GM08714 (cell line): ENCODE measurements around the gene TSC22D3.

ENCODE experiments used
- H3K4me3 ChIP-seq: fragments of 200-500 bp; sonication (Bioruptor generic); 2 replicates; pipeline ENCODE4 v1.5.1; 2014; ENCODE audit warnings: mild to moderate bottlenecking, low read length, inconsistent platforms
- ZNF274 ChIP-seq: IDR thresholded peaks from 2 replicates; pipeline ENCODE4 v1.6.1; 2012; ENCODE audit warnings: mild to moderate bottlenecking, low read depth, low read length

Gene TSC22D3

DNA sequence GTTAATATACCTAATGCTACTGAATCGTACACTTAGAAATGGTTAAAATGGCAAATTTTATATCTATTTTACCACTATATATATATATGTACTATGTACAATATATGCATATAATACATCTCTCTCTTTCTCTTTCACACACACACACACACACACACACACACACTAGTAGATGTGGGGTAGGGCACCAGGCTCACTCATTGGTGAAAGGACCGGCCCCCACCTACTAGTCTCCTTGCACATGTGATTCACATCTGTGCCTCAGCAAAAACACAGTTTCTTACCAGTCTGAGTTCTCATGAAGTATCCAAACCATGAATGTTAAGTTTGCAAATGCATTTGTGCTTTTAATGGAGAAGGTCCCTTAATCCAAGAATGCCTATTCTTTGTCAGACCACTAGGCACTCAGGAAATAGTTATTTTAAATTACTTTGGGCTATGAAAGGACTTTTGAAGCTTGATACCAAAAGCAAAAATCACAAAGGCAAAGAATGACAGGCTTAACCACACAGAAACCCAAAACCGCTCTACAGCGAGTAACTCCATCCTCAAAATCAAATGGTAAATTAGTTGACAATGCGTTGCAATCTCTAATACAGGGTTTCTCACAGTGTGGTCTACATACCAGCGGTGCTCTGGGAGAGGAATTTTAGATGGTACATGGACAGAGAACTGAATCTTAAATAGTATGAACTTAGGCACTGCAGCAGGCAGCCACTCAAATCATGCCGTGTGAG is 5.8 kb downstream of the TSC22D3 start:
- no peak overlapping the region for H3K4me3 ChIP-seq
- TF ChIP-seq ZNF274: no peak

GRCh38 chrX:107768051-107768450 is 7.5 kb downstream of the TSC22D3 start:
- no peak overlapping the region for H3K4me3 ChIP-seq
- TF ChIP-seq ZNF274: no peak

DNA sequence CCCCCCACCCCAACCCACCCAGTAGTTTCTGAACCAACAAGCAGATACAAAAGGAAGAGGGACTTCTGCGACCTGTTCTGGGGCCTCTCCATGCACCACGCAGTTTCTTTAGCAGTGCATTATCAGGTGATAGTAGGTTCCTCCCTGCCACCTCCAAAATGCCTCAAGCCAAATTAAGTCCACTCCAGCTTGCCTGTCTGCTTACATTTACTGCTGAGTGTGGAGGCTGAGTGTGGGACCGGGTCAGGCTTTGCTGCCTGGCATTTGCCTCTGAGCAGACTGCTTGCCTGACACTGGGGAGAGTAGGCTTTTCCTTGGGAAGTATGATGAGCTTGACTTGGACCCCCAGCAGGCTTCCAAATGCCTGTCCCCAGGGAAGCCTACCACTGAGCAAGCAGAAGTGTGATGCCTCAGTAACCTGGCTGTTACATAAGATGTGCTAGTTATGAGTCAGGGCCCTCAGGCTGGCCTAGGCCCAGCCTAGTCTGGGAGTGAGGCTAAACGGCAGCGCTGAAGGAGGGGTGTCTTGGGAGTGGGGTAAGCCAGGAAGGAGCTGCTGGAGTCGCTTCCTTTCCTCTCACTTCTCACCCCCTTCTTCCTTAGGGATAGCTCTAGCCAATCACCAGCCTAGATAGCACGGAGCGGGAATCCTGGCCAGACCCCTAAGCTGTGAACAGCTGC is 9.0 kb downstream of the TSC22D3 start:
- no peak for TF ChIP-seq ZNF274

GRCh38 chrX:107764845-107765608 is 10.6 kb downstream of the TSC22D3 start:
- H3K4me3 ChIP-seq: no peak overlapping the region
- TF ChIP-seq ZNF274: no peak

More for the DNA sequence above, 9.0 kb downstream of the TSC22D3 start:
- H3K4me3 ChIP-seq: no peak overlapping the region

GRCh38 chrX:107763647-107764046 is 11.9 kb downstream of the TSC22D3 start:
- no peak overlapping the region for H3K4me3 ChIP-seq
- TF ChIP-seq ZNF274: no peak

DNA sequence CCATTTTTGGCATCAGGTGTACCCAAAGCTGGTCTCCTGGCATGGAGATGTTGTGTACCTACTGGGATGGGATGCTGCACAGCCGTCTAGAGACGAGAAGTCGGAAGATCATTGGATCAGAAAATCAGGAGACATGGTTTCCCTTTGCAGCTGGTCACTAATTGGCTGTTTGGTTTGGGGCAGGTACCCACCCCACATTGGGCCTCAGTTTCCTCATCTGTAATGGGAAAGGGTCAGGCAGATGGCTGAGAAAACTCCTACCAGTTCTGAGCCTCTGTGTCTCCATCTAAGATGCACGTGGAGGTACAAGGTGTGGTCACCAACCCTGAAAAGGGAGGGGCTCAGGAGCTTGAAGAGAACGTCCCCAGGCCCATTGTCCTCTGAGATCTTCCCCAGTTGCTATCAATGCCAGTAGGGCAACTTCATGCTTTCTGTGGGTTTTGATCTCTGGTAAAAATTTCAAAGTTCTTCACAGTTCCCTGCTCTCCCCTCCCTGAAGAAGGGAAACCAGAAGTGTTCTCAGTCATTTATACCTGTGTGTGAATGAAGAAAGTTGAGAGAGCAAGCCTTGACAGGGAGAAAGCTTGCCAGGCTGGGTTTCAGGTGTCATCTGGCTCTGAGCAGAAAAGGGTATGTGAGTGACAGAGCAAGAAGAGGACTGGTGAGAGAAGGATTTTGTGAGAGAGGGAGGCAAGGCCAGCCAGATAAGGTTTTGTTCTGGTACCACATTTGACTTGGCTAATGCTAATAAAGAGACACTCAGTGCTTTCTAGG is 15.1 kb downstream of the TSC22D3 start:
- no peak overlapping the region for H3K4me3 ChIP-seq
- TF ChIP-seq ZNF274: no peak

DNA sequence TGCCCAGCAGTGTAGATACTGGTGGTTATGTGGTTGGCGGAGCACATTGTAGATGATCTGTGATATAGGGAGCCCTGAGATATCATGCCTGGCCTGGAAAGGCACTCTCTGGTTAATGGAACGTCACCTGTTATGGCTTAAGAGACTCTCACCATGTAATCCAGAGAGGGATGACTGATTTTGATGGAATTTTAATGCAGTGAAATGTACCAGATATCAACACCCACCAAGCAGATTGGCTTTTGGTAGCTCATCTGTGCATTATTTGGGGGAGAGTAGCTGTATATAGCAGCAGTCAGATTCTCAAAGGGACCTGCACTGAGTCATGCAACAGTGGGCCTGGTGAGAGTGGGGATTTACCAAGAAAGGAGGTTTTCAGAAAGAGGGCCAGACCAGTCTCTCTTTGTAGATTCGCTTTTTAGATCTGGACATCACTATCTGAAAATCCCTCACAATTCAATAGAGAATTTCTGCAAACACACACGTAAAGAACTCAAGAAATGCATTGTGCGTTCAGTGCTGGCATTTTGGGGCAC is 17.3 kb downstream of the TSC22D3 start:
- no peak for TF ChIP-seq ZNF274
- H3K4me3 ChIP-seq: no peak overlapping the region

DNA sequence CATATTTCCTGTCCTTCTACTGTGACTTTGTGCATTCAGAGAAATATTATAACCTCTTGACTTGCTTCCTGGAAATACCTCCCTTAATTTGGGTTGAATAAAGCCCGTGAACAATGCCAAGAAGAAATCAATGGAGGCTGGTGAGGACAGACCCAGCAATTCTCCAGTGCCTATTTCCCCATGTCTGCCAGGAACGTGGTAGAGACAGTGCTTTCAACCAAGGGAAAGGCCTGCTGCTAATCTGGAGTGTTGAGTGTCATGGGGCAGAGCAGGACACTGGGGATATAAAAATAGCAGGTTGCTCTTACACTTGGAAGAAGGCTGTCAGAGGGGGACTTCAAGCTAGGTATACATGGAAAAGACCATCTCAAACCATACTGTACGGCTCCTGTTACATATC is 19.9 kb downstream of the TSC22D3 start:
- no peak overlapping the region for H3K4me3 ChIP-seq
- no peak for TF ChIP-seq ZNF274

DNA sequence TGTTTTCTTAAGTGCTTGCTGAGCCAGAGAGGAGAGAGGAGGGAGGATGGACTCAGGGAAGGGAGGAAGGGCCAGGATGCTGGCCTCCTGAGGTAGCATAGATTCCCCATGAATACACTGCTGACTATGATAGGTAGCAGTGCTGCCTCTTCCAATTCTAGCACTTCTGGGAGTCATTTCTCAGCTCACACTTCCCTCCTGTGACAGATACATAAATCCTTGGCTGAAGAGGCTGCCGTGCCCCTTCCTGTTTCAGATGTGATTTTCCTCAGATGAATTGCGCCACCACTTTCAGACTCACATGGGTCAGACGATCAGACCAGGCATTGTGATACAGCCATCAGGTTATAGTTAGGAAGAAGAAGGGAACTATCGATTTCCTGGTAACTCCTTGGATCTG is 22.4 kb downstream of the TSC22D3 start:
- TF ChIP-seq ZNF274: no peak

DNA sequence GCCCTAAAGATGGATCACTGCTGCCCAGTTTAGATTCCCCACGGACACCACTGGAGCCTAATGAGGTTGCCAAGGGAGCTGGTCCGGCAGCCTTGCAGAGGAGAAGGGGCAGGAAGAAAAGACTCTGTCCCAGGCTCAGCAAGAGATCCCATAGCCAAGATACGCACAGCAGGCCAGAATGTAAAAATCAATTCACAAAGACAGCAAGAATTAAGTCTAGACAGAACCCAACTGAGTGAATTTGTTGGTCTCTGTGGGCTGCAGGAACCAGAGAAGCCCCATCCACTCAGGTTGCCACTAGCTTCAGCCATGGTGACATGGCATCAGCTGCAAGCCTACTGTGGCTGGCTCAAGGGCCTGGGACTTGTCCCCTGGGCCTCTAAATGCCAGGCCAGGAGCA is 22.9 kb downstream of the TSC22D3 start:
- no peak overlapping the region for H3K4me3 ChIP-seq
- no peak for TF ChIP-seq ZNF274

More for the DNA sequence above, 22.4 kb downstream of the TSC22D3 start:
- H3K4me3 ChIP-seq: no peak overlapping the region

DNA sequence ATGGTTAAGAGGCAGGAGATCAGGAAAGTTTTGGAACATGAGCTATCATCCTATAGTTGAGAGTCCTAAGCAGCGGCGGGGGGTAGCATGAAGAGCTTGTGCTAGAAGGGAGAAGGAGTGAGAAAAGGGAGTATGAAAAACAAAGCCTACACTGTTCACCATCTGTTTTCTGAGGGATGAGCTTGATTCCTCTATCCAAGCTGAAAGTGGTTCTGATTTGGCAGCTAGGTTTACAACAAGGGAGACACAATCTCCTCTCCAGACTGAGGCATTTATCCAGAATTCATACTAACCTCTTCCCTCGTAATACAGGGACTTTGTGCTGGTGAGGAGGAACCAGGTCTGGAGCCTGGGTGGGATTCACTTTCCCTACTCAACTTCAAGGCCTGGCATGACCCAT is 23.5 kb downstream of the TSC22D3 start:
- no peak overlapping the region for H3K4me3 ChIP-seq
- TF ChIP-seq ZNF274: no peak

DNA sequence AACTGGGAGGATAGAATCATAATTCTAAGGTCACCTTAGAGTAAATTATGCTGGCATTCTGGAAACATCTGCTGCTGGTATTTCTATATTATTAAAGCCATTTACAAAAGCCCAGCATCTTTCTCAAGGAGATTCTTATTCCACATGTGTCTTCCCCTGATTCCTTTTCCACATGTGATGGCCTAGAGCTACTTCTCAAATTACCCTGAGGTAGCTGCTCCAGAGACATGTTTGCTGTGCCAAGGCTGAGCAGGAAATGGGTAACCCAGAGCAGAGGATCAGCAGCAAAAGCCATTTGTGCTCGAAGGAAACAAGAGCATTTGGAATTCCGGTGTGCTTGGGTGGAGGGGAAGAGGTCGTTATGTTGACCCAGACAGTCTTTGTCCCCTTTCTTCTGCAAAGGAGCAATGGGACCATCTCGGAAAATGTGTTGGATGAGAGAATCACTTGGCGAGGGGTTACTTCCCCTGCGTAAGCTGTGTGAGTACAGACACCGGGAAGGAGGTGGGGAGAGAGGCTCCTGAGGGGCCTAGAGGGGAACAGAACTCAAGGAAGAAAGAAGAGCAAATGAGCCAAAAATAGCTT is 24.6 kb downstream of the TSC22D3 start:
- no peak for TF ChIP-seq ZNF274
- no peak overlapping the region for H3K4me3 ChIP-seq

DNA sequence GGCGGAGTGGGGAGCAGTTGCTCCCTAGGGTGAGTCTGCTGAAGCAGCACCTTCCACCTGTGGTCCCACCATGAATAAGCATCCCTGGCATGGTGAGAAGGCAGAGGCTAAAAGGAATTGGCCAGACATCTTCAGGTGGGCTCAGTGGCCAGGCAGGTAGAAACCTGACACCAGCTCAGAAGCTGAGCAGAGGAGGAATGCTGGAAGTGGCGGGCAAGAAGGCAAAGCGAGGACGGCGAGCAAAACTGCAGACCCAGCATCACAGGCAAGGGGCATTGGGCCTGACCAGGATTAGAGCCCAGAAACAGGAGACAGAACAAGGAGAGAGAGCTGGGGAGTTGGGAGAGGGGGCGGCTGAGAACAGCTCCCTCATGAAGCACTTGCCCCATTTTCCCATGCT is 25.3 kb downstream of the TSC22D3 start:
- no peak overlapping the region for H3K4me3 ChIP-seq

DNA sequence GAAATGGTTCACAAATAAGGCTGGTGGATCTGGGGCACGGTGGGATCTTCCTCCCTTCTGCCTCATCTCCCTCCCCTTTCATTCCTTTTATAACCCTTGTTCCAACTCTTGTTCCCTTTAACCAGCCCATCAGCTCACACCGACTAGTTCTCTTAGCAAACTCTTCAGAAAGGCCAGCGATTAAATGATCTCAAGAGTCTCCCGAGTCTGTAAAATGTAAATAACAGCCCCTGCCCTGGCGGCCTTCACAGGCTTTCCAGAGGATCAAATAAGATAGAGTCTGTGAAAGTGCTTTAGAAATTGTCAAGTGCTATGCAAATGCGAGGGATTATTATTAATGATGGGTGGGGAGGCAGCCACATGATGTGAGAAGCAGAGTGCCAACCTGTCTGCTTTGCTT is 27.1 kb downstream of the TSC22D3 start:
- no peak overlapping the region for H3K4me3 ChIP-seq
- no peak for TF ChIP-seq ZNF274

More for the DNA sequence above, 25.3 kb downstream of the TSC22D3 start:
- no peak for TF ChIP-seq ZNF274
